Astrocyte of the spinal cord (primary cell): Measurements from ENCODE around the gene SOAT2.

Experiments
- DNase-seq: peaks from one replicate; pipeline ENCODE4 v3.0.0; 2011; ENCODE audit warnings: low read depth, low spot score
- H3K4me3 ChIP-seq: 2 replicates; pipeline ENCODE4 v1.5.1; 2011; ENCODE audit warnings: low read depth, mild to moderate bottlenecking, low read length, moderate library complexity
- CTCF ChIP-seq: IDR thresholded peaks from 2 replicates; pipeline ENCODE4 v1.5.1; 2012; ENCODE audit warnings: low read depth, mild to moderate bottlenecking, low read length, inconsistent platforms
- in situ Hi-C: cut with HindIII; loops from 2 replicates; pipeline ENCODE4 v1.10.0; 2017; ENCODE audit warnings: low sequenced_read_pairs

Gene SOAT2

GRCh38 chr12:53062011-53062961, 41.0 kb upstream of the SOAT2 start:
- no peak overlapping the region for H3K4me3 ChIP-seq
- in situ Hi-C loops = no loop called here
- no peak for TF ChIP-seq CTCF
- no peak for DNase-seq

- TF ChIP-seq CTCF = no peak
- H3K4me3 ChIP-seq = no peak overlapping the region
- DNase-seq = no peak
- in situ Hi-C loops = no loop called here
Observed at GRCh38 chr12:53062977-53063707, 40.1 kb upstream of the SOAT2 start.

- TF ChIP-seq CTCF = no peak
- peak; percentile 62 for DNase-seq
- in situ Hi-C loops = no loop called here
- H3K4me3 ChIP-seq = no peak overlapping the region
Observed at GRCh38 chr12:53063708-53064612, 39.3 kb upstream of the SOAT2 start.

GRCh38 chr12:53064613-53065436, 38.5 kb upstream of the SOAT2 start:
- TF ChIP-seq CTCF = no peak
- H3K4me3 ChIP-seq = no peak overlapping the region
- no peak for DNase-seq
- in situ Hi-C loops = no loop called here

- H3K4me3 ChIP-seq = no peak overlapping the region
- TF ChIP-seq CTCF = no peak
- in situ Hi-C loops = no loop called here
- DNase-seq = no peak
Observed at GRCh38 chr12:53065470-53065869, 37.8 kb upstream of the SOAT2 start.
